GM21717 (cell line): ENCODE data around the gene KCNQ1.
"Not testable (repeated sequence)": the region's sequence is repeated elsewhere in the genome, so short reads cannot be mapped to it uniquely, and the experiment has no call there.

ENCODE experiments used
- ATAC-seq: cut with Tn5 transposase; IDR thresholded peaks from one replicate; pipeline ENCODE4 v1.9.1; 2021; ENCODE audit warnings: mild to moderate bottlenecking, moderate library complexity; ENCODE audit not compliant: unreplicated experiment

Gene KCNQ1

DNA sequence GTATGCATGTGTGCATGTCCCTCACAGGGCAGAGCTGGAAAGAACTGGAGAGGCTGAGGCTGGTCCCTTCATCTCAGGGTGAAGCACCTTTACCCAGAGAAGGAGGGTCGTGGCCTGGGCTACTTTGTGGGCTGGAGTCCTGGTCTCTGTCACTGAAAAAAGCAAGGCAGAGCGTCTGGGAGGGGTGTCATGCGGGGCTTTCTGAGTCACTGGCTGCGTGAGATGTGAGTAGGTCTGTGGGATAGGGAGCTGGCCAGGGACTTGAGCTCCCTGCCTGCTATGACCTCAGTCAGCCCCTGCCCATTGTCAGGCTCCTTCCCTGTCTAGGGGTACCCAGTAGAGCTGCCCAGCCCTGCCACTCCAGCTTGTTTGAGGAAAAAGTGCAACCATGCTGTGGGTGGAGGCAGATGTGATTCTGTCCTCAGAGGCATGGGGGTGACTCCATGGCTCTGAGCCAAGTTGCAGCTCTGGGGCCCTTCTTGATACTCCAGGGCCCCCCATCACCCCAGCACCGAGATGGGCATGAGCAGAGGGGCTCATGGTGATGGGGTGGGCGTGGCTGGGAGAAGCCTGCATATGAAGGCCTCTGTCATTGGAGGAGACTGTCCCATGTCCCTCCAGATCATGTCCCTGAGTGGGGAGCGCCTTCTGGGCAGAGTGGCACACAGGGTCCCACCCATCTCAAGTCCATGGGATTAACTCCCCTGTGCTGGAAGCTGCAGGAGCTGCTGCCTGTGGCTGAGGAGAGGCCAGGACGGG is 27.8 kb downstream of the KCNQ1 start:
- no peak for ATAC-seq

GRCh38 chr11:2473361-2474058 is 28.7 kb downstream of the KCNQ1 start:
- ATAC-seq: no peak

DNA sequence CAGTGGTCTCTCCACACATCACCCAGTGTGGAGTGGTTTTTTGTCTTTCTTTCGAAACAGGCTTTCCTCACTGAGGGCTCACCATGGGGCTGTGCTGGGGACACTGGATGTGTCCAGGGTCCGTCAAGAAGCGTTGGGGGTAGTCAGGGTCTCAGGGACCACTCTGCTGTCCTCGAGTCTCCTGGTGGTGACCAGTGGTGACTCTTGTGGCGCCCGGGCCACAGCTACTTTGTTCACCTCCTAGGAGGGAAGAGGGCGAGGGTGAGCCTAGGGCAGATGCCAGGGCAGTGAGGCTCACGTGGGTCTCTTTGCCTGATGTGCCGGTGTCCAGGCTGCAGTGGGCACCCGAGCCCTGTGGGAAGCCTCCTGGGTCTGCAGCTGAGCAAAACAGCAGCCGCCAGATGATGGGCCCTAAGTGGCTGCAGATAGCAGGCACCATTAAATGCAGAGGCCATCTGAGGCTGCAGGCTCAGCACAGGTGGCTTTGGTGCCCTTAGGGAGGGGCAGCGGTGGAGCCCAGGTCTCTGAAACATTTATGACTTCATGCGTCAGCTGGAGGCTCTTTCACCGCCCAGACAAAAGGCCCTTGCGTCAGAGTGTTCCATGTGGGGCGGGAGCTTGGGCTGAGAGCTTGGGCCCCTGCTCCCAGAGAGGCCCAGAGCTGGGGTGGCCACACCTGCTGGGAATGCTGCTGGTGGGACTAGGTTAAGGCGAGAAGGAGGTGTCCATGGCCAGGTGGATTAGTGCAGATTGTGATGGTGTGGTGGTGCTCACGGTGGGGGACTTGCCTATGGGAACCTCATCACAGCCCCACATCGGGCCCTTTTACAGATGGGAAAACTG is 29.5 kb downstream of the KCNQ1 start:
- ATAC-seq: no peak

GRCh38 chr11:2475136-2475918 is 30.5 kb downstream of the KCNQ1 start:
- no peak for ATAC-seq

DNA sequence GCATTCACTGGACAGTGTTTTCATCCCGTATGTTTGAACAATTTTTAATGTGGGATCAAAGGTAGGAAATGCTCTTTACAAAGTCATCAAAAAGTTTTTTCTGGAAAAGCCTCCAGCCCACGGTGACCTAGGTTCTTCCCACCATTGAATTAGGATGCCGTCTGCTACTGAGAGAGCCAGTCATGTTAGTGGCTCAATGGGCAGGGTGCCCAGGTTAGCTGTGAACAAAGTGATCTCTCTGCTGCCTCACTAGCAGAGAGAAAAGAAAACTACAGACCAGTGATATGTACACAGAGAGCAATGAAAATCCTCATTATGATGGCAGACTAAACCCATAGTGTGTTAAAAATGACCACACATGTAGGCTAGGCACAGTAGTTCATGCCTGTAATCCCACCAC is 32.4 kb downstream of the KCNQ1 start:
- no peak for ATAC-seq

DNA sequence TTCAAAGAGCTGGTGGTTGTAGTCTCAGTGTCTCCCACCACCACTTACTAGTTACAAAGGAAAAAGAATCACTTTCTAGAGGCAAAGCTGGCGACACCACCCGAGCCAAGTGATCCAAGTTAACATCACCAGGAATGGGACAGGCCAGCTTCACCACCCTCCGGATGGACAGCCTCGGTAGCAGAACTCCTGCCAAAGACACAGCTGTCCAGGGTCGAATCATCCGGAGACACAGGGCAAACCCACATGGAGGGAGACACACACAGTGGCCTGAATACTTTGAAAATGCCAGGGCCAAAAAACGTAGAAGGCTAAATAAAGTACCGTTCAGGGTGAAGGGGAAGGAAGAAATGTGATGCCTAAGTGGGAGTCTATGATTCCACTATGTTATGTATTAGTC is 33.1 kb downstream of the KCNQ1 start:
- ATAC-seq: no peak

GRCh38 chr11:2480067-2480873 is 35.5 kb downstream of the KCNQ1 start:
- ATAC-seq: not testable (repeated sequence)

GRCh38 chr11:2480874-2481220 is 36.0 kb downstream of the KCNQ1 start:
- no peak for ATAC-seq

GRCh38 chr11:2481253-2481652 is 36.4 kb downstream of the KCNQ1 start:
- ATAC-seq: no peak

DNA sequence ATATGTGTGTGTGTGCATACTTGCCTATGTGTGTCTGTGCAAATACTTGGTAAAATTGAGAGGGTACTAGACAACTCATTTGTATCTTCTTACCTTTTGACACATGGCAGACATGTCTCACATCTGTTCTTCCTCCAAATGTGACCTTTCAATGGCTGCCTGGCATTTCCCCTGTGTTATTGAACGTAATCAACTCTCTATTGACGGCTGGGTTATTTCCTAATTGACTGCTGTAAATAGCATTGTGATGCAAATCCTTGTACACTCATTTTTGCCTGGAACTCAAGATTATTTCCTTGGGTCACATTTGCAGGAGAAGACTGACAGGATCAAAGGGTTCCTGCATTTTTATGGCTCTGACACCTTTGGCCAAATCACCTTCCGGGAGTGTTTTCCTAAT is 37.4 kb downstream of the KCNQ1 start:
- no peak for ATAC-seq

DNA sequence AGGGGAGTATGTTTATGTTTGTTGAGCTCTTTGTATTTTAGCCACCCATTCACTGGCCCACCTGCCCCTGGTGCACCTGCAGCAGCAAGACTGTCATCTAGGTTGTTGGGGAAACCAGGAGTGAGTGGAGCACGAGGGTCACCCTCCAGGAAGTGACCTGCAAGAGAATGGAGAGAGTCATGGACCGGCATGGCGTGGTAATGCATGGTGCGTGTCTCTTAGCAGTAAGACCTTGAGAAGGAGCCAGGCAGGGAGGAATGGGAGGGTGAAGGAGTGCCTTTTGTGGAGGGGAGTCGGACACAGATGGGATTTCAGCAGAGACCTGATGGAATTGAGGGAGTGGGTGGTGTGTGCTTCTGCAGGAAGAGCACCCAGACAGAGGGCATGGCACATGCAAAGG is 37.9 kb downstream of the KCNQ1 start:
- no peak for ATAC-seq

DNA sequence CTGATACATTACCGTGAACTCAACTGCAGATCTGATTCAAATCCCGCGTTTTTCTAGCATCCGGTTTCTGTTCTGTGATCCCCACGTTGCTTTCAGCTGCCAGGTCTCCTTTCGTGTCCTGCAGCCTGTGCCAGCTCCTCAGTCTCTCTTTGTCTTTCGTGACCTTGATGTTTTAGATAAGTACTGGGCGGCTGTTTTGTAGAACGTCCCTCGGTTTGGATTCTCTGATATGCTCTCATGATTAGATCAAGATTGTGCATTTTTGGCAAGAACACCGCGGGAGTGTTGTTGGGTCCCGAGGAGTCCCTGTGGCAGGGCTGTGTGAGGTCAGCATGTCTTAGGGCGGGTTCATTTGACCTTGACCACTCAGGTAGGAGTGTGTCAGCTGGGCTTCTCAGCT is 38.6 kb downstream of the KCNQ1 start:
- ATAC-seq: no peak

- no peak for ATAC-seq
Observed at GRCh38 chr11:2484576-2485125, 39.8 kb downstream of the KCNQ1 start.

GRCh38 chr11:2488004-2488403 is 43.2 kb downstream of the KCNQ1 start:
- no peak for ATAC-seq

DNA sequence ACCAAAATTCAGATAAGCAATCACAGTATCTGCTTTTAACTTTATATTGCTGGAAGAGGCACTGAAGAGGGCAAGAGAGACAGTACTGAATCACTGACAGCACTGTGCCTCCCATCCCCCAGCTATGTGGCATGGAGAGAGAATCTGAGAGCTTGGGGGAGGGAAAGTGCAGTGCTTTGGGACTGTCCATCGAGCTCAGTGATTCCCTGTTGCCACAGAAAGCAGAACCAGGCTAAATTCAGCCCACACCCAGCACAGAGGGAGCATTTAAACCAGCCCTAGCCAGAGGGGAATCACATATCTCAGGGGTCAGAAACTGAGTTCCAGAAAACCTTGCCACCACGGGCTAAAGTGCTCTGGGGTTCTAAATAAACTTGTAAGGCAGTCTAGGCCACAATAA is 44.3 kb downstream of the KCNQ1 start:
- ATAC-seq: no peak

DNA sequence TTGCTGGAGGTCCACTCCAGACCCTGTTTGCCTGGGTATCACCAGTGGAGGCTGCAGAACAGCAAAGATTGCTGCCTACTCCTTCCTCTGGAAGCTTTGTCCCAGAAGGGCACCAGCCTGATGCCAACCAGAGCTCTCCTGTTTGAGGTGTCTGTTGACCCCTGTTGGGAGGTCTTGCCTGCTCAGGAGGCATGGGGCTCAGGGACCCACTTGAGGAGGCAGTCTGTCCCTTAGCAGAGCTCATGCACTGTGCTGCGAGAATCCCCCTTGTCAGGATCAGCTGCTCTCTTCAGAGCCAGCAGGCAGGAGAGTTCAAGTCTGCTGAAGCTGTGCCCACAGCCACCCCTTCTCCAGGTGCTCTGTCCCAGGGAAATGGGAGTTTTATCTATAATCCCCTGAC is 53.1 kb downstream of the KCNQ1 start:
- not testable (repeated sequence) for ATAC-seq

DNA sequence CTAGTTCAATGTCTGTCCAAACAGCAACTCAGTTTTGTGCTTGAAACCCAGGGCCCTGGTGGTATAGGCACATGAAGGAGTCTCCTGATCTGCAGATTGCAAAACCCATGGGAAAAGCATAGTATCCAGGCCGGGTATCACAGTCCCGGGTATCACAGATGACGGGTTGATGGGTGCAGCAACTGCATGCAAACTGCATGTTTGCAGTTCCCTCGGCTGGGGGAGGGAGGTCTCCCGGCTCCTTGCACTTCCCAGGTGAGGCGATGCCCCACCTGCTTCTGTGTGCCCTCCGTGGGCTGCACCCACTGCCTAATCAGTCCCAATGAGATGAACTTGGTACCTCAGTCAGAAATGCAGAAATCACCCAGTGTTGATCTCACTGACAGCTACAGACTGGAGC is 53.9 kb downstream of the KCNQ1 start:
- no peak for ATAC-seq

GRCh38 chr11:2507212-2507901 is 62.5 kb downstream of the KCNQ1 start:
- ATAC-seq: no peak
